Skeletal muscle cell (primary cell): ENCODE results near the gene FLT3.
"Not testable (repeated sequence)": the region's sequence is repeated elsewhere in the genome, so short reads cannot be mapped to it uniquely, and the experiment has no call there.

Source experiments
- DNase-seq: peaks from one replicate; pipeline ENCODE4 v3.0.0-alpha.2; 2010; ENCODE audit warnings: low read depth
- H3K4me3 ChIP-seq: 2 replicates; pipeline ENCODE4 v1.5.1; 2011; ENCODE audit warnings: low read depth, mild to moderate bottlenecking, control low read depth, low read length, moderate library complexity

The FLT3 gene

DNA sequence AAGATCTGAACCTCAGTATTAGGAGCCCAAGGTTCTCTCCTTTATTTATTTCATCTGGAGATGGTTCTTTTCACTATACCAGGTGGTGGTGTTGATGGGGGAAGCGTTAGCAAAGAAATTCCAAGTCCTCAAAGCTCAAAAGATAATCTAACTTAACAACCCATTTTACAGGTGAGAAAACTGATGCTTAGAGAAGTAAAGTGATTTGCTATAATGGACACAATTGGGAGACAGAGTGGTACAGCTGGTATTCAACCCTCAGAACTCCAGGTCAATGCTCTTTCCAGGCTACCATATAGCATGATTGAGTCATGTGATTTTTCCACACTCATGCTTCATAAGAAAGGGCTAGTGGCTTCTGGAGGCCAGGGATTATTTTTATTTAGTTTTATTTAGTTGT is 86.9 kb downstream of the FLT3 start:
- no peak overlapping the region for H3K4me3 ChIP-seq
- no peak for DNase-seq

DNA sequence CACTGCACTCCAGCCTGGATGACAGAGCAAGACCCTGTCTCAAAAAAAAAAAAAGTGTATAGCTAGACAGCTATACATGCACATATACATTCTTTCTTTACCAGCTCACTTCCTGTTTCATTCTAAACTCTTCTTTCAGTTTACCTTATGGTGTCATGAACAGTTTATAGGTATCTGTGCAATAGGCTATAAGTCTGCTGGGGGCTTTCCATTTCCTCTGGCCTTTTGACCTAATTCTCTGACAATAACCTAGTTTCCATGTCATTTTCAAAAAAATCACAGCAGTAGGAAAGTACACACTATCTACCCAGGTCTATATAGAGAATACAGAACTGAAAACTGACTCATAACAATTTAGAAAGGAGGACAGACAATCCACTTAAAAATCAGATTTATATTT is 87.5 kb downstream of the FLT3 start:
- DNase-seq: no peak
- no peak overlapping the region for H3K4me3 ChIP-seq

DNA sequence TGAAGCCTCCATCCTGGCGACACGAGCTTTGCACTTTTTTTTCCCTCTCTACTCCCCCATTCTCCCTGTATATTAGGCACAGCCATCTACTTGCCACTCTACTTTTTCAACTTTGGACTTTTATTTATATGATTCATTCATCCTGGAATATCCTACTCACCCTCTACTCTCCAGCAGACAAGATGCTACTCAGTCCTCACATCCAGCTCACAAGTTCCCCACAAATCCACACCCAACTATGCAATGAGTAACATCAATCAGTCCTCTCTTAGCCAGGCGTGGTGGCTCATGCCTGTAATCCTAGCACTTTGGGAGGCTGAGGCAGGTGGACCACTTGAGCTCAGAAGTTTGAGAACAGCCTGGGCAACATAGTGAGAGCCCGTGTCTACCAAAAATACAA is 88.0 kb downstream of the FLT3 start:
- no peak overlapping the region for H3K4me3 ChIP-seq
- DNase-seq: no peak

DNA sequence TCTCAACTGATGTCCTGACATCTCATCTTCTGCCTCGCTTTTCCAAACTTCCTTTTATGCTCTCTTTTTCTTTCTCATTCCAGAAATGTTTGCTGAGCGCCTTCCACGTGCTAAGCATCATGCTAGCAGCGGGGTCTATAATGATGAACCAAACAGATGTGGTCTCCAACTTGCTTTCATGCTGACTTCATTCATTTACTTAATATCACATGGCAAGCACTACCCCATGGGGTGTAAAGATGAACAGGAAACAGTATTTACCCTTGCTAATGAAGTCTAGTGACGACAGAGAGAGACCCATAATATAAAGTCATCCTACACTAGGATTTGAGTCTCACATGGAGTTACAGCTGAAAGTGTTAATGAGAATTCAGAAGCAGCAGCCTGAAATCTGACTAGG is 90.3 kb downstream of the FLT3 start:
- DNase-seq: no peak
- H3K4me3 ChIP-seq: no peak overlapping the region

DNA sequence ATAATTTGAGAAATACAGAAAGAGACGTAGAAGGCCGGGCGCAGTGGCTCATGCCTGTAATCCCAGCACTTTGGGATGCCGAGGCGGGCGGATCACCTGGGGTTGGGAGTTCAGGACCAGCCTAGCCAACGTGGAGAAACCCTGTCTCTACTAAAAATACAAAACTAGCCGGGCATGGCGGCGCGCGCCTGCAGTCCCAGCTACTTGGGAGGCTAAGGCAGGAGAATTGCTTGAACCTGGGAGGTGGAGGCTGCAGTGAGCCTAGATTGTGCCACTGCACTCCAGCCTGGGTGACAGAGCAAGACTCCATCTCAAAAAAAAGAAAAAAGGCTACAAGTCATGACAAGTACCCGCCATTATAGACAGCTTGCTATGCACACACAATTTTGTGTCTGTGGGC is 95.4 kb downstream of the FLT3 start:
- DNase-seq, H3K4me3 ChIP-seq: not testable (repeated sequence)

DNA sequence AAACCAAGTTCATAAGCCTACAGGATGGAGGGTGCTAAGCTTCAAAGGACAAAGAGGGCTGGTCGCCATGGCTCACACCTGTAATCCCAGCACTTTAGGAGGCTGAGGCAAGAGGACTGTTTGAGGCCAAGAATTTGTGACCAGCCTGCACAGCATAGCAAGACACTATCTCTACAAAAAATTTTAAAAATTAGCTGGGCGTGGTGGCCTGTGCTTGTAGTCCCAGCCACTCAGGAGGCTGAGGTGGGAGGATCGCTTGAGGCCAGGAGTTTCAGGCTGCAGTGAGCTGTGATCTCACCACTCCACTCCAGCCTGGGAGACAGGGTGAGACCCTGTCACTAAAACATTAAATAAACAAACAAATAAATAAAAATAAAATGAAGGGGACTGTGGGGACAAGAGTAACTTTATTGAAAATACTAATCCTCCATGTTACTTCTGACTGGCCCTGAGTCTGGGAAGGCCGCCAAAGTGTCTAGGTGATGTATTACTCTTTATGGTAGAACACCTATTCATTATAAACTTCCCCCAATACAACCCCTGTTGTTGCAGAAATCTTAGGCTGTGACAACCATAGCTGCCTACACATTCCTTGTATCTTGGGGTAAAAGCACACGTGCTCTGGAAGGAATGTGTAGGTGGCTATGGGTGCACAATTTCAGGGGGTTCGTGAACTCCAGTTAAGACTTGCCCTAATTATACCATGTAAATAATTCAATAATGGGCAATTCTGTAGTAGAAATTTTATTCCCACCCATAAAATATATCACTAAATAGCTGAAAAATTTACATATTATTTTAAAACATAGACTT is 97.3 kb downstream of the FLT3 start:
- DNase-seq: no peak
- no peak overlapping the region for H3K4me3 ChIP-seq

DNA sequence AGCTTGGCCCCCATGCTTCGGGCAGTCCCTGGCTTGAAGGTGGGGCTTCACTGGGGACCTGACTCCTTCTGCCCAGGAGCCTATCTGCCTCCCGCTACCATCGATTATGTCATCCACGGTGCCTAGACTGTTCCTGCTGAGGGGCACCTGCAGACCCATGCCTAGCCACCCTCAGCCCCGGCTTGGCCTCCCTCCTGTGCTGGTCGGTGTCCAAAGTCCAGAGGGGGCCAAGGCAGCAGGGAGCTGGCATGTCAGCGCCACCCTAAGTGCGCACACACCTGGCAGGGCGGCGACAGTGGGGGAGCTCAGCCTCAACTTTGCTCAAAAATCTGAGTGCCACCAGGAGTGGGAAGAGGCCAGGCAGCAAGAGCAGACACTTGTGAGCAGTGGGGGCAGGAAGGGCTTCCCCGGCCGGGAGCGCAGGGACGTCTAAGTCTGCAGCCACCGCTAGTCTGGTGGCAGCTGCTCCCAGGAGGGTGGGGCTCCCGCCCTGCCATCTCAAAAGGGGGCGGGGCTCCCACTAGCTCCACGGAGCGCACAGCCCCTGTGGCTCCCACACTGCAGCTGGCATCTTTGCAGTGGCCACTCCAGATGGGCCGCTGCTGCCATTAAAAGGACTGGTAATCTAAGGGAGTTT is 98.4 kb downstream of the FLT3 start:
- no peak overlapping the region for H3K4me3 ChIP-seq
- DNase-seq: no peak

DNA sequence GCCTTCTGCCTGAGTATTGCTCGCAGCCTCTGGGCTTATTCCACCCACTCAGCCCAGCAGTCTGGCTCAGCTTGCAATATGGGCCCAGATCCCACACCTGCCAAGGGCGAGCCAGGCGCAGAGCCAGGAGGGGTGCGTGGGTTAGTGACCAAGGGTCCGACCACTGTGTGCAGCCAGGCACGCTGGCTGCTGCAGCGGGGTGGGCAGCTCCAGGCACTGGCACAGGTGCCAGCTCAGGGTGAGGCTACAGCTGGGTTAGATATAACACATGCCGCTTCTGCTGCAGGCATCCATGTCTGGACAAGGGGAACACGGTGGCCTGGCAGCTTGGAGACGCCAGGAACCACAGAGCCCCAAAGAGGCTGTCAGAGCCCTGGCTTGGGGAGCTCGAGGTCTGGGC is 99.3 kb downstream of the FLT3 start:
- no peak for DNase-seq
- no peak overlapping the region for H3K4me3 ChIP-seq

DNA sequence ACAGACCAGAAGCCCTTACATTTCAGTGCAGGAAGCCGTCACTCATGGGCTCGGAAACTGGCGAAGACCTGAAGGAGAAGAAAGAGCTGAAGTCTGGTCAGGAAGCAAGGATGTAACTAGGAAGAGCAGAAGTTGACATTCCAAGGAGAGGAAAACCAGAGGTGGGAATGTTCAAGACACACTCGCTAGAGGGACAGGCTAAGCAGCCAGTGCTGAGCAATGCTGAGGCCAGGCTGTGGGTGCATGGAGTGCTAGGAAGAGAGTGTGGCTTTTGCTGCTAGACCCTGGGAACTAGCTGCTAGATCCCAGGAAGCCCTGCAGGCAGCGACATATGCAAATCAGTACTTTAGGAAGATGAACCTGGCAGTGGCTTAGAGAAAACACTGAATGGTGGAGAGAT is 99.8 kb downstream of the FLT3 start:
- DNase-seq: no peak
- H3K4me3 ChIP-seq: no peak overlapping the region

DNA sequence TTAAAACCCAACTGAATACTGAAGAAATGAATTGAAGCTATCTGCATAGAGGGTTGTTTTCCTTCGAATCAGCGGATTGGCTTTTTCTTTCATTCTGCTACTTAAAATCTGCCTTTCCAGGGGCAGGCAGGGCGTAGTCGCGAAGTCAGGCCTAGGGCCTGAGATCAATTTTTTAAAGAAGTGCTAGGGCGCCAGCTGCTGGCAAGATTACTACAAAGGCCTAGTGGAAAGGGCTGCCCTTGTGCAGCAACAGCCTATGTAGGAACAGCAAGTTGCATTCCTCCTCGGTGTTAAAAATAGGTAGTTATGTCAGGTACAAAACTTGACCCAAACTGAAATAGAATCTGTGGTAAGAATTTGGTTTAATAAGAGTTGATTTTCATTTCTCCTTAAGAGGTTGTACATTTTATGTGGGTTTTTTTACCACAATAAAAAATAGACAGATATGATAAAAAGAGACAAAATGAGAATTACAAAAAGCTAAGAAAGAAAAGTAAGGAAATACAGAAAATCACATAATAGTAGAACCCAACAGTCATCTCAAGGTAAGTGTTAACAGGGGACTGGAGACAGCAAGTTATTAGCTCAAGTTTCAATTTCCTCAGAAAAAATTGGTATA is 102.4 kb downstream of the FLT3 start:
- no peak for DNase-seq

DNA sequence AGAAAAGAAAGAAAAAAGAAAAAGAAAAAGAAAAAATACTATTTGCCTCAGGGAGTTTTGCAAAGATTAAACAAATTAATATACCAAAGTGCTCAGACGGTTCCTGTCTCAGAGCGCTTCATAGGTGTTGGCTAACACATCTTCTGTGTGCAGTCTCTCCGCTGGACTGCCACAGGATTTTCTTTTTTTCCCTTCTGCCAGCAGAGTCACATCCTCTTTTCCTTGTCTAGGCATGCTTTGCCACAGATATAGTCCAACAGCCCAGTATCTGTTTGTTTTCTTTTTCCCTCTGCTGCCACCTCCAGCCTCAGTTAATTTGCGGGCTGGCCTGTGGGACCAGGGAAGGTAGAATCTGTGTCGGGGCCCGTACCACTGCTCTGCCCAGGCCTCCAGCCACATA is 108.5 kb downstream of the FLT3 start:
- no peak for DNase-seq
- H3K4me3 ChIP-seq: no peak overlapping the region

More for the DNA sequence above, 102.4 kb downstream of the FLT3 start:
- H3K4me3 ChIP-seq: no peak overlapping the region

DNA sequence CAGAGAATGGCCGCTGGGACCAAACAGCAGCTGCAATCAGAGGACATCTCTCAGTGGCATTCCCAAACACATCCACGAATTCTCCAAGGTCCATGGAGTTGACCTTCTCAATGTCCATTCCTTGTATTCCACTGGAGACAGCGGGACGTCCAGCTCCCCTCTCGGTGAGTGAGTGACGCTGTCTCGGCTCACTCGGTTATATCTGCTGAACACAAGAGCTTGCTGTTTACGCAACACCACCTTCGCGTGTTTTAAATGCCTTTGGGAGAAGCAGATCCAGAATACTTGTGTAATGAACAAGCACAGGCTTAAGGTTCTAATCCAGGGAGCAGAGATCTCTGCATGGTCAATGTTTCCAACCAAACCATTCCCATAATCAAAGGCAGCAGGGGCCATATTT is 111.9 kb downstream of the FLT3 start, which contains the start of gene URAD:
URAD (minus strand) TSS at position 174 of the 400 bp plus-strand sequence; CDS start at position 118, 56 bp downstream.
- no peak within 1 kb of the TSS for H3K4me3 ChIP-seq
- no peak for DNase-seq

DNA sequence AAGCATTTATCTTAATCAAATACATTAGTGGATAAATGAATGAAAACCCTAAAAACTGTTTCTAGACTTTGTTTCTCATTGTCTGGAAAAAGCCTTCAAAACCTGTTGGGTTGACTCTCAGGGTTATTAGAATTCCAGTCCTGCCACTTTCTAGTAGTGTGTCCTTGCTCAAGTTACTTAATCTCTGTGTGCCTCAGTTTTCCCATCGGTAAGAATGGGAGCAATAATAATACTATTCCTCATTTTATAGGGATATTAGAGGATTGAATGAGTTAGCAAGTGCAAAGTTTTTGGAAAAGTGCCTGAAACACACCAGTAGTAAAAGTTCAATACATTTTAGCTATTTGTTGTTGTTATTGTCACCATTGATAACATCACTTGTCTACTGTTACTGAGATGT is 114.8 kb downstream of the FLT3 start:
- DNase-seq: no peak
- no peak overlapping the region for H3K4me3 ChIP-seq

DNA sequence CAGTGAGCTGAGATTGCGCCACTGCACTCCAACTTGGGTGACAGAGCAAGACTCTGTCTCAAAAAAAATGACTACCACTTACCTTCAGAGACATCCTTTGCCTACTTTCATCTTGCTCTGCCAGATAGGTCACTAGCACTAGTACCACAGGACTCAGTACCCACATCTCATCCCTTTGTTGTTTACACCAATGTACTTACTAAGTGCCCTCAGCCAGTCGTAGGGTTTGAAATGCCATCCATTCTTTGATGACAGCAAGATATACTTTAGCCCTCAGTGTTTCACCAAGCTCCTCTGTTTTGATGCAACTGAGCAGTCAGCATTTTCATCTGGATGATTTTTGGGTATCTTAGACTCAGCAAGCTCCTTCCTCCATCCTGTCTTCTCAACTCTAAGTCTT is 118.0 kb downstream of the FLT3 start:
- no peak for DNase-seq
- H3K4me3 ChIP-seq: no peak overlapping the region

DNA sequence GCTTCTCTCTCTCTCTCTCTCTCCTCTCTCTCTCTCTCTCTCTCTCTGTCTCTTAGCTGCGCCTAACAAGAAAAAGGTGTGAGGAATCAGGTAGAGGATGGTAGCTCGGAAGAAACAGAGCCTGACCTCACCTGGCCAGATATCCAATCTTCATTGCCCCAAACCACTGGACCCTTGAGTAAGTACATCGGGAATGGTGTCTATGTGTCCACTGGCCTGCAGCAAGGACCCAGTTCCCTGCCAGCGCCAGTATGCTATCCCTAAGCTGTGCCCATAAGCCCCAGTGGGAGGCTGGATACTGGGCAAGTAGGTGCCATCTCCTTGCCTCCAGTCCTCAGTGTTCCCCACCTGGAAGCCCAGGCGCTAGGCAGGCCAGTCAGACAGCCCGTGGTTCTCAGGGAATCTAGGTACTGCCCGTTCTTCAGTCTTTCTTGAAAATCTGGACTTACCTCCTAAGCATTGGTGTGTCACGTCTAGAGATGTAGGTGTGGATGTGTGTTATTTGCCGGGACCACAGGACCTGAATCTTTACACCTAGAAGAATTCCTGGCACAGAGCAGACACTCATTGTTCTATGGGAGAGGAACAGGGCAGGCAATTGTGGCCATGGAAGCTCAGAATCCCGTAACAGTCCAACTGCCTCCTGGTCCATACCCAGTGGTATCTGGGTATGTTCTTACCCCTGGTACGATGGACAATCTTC is 119.2 kb downstream of the FLT3 start:
- no peak for DNase-seq
- H3K4me3 ChIP-seq: no peak overlapping the region

DNA sequence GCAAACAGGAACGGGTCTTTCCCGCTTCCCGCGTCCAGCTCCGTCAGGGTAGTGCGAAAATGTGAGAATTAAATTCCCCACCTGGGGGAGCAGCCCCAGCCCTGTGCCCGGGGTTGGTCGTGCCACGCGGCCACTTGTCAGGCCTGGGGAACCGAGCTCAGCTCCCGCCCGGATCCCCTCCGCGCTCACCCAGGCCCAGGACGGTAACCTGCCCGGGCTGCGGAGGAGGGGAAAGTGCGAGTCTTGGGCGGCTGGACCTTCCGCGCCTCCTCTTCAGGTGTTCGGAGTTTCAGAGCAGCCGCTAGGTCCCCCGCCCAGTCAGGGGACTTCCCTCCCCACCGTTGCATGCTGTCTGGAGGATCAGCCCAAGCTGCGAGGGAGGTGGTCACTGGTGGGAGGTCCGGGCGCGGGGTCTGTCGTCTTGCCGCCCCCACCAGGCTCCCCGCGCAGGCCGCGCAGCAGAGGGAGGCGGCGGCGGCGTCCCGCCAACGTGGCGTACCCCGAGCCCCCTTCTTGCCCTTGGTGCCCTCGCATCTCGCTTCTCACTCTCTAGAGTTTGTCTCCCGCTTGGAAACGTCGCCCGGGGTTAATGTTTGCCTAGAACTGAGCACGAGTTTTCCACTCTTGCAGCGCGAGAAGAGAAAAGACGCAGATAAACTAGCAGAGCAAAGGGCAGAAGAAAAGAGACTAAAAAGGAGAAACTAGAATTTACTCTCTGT is 119.9 kb downstream of the FLT3 start:
- DNase-seq: no peak
- no peak overlapping the region for H3K4me3 ChIP-seq

DNA sequence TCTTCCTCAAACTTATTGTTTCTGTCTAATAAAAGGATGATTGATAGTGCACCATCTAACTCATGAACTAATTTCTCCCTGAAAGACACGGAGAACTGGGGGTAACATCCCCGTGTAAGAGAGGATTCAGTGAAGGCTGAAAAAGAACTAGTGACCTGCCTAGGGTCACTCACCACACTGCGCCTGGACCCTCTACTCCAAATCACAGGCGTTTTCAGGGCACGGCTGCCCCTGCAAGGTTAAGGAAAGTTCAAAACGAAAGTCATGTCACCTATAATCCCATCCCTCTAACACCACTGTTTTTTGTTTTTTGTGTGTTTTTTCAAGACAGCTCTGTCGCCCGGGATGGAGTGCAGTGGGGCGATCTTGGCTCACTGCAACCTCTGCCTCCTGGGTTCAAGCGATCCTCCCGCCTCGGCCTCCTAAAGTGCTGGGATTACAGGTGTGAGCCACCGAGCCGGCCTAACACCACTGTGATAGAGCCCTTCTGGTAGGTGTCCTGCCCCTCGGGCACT is 120.6 kb downstream of the FLT3 start:
- DNase-seq: no peak
- no peak overlapping the region for H3K4me3 ChIP-seq

DNA sequence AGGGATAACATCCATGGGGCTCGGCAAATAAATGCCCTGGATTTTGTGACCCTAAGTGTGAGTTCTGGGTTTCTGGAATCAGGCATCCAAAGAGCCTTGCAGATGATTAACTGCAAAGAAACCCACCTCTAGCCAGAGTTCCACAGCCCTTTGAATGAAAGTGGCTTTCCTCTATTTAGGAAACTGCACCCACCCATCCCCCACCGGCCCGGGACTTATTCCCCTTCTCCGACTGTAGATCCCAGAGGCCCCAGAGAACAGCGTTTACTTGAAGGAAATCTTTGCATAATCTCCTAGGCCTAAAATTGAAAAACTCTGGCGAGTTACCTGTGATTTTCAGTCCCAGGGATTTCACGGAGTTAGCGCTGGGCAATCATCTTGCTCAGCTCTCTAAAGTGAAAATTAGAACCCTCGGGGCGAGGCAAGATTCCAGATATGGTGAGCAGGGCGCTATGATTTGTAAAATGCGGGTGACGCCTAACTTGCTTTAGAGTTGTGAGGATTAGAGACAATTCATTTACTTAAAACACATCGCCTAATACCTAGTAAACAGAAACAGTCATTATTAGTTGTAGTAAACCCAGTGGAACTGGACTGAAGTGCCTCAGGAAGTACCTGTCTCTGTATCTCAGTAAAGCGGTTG is 121.3 kb downstream of the FLT3 start:
- H3K4me3 ChIP-seq: no peak overlapping the region
- no peak for DNase-seq
